Measurements from ENCODE around the gene SCN1A. TPM values are rescaled to one million over a fixed set of nuclear protein-coding genes. Genes with fewer than 3 reads are reported as not detected.

SCN1A gene
- total and polyA plus RNA-seq, 12 donors = 0.11 to 1.3 (median 0.41) TPM; not detected in 1

DNA sequence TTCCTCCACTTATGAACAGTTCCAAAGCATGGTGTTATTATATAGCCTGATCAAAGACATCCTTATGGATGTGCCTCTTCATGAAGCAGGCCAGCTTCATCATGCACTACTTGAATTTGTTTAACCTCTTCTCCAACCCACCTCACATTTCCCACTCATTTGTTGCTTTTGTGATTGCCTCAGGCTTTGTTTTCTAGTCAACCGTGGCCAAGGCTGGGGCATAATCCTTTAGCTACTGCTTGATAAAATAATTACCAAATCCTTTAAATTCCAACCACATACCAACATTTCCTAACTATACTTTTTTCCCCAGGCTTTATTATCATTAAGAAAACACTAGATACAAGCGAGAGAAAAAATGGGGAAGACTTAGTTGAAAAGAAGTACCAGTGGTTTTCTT, 39.6 kb upstream of the SCN1A start:
- no peak for DNase-seq
- 13 to 15% methylated on average over 2 of the region's 2 CpGs for WGBS, 2 donors
- intact Hi-C loops (cut with DNase I) = no loop called here
- H3K4me1 ChIP-seq = no peaks in the 10 kb centered on the region
- no peak for ATAC-seq
- H3K4me3 ChIP-seq = no peak overlapping the region
- H3K27me3 ChIP-seq = no peaks in the 10 kb centered on the region
- no peaks in the 10 kb centered on the region for H3K9me3 ChIP-seq
- no peak overlapping the region for H3K27ac ChIP-seq
- H3K36me3 ChIP-seq = no peaks in the 10 kb centered on the region
- TF ChIP-seq, protein P1, sequence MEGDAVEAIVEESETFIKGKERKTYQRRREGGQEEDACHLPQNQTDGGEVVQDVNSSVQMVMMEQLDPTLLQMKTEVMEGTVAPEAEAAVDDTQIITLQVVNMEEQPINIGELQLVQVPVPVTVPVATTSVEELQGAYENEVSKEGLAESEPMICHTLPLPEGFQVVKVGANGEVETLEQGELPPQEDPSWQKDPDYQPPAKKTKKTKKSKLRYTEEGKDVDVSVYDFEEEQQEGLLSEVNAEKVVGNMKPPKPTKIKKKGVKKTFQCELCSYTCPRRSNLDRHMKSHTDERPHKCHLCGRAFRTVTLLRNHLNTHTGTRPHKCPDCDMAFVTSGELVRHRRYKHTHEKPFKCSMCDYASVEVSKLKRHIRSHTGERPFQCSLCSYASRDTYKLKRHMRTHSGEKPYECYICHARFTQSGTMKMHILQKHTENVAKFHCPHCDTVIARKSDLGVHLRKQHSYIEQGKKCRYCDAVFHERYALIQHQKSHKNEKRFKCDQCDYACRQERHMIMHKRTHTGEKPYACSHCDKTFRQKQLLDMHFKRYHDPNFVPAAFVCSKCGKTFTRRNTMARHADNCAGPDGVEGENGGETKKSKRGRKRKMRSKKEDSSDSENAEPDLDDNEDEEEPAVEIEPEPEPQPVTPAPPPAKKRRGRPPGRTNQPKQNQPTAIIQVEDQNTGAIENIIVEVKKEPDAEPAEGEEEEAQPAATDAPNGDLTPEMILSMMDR (IDR thresholded peaks at IDR 0.05) = no peak

DNA sequence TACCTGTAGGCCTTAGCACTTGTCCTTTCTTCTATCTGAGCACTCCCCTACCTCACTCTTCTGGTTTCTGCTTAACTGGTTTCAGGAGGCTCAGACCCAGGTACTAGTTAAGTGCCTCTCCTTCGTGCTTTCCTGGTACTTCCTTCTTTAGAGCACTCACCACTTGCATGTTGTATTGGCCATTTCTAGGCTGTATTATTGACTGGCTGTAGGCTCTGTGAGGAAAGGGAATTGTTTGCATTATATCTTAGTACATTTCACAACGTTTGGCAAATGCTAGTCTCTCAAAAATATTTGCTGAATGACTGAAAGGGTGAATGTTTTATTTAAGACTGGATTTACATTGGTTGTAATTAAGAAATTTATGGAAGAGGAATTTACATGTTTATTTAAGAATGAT, 36.0 kb upstream of the SCN1A start:
- DNase-seq (no peak), ATAC-seq (no peak)
- 55 to 61% methylated on average over 2 of the region's 2 CpGs for WGBS, 2 donors
- no peak overlapping the region for H3K4me3 ChIP-seq
- H3K36me3 ChIP-seq = no peaks in the 10 kb centered on the region
- intact Hi-C loops (cut with DNase I) = no loop called here
- H3K4me1 ChIP-seq = no peaks in the 10 kb centered on the region
- no peak overlapping the region for H3K27ac ChIP-seq
- no peaks in the 10 kb centered on the region for H3K9me3 ChIP-seq
- no peaks in the 10 kb centered on the region for H3K27me3 ChIP-seq
- TF ChIP-seq, protein P1 (IDR thresholded peaks at IDR 0.05) = no peak

DNA sequence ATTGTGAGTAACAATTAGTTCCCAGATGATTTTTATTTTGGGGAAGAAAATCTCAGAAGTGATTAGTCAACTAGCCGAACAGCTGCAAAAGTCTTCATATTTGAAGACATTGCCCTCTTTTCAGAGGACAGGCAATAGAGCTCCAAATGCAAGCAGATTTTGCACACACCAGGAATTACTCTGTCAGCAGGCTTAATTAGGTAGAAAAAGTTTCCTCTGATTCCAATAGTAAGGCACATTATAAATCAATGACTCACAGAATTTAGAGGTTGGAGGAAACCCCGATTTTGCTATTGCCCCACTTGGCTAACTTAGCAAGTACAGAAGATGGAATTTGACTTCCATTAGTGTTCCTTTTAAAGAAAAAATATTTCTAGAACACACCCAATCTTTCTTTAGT, 30.7 kb upstream of the SCN1A start:
- Histone ChIP-seq H3K27ac (no peak overlapping the region), H3K4me3 (no peak overlapping the region), H3K36me3 (no peaks in the 10 kb centered on the region), H3K4me1 (no peaks in the 10 kb centered on the region), H3K27me3 (no peaks in the 10 kb centered on the region), H3K9me3 (no peaks in the 10 kb centered on the region)
- intact Hi-C loops (cut with DNase I) = no loop called here
- DNase-seq (no peak), ATAC-seq (no peak)
- TF ChIP-seq, protein P1 (IDR thresholded peaks at IDR 0.05) = no peak
- WGBS, 2 donors = 78 to 88% methylated on average over 2 of the region's 2 CpGs

DNA sequence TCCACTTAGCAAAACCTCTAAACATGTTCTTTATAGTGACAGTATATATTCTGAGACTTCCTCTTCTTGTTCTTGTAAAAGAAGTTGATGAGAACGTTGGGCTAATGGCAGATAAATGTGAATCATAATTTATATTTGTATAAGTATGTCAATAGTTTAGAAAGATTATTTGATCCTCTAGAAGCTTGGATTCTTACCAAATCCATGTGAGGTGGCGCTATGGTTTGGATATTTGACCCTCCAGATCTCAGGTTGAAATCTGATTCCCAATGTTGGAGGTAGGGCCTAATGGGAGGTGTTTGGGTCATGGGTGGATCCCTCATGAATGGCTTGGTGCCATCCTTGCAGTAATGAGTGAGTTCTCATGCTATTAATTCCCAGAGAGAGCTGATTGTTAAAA, 29.8 kb upstream of the SCN1A start:
- WGBS, 2 donors = 65 to 68% methylated on average over 2 of the region's 2 CpGs
- intact Hi-C loops (cut with DNase I) = no loop called here
- Histone ChIP-seq H3K36me3 (no peaks in the 10 kb centered on the region), H3K27ac (no peak overlapping the region), H3K4me3 (no peak overlapping the region), H3K27me3 (no peaks in the 10 kb centered on the region), H3K9me3 (no peaks in the 10 kb centered on the region), H3K4me1 (no peaks in the 10 kb centered on the region)
- ATAC-seq (no peak), DNase-seq (no peak)
- TF ChIP-seq, protein P1 (IDR thresholded peaks at IDR 0.05) = no peak

Data from heart right ventricle (tissue), 16 donors.